H9 (cell line): ENCODE results near the gene INHBB. TPM values are rescaled to one million over a fixed set of nuclear protein-coding genes. Genes with fewer than 3 reads are reported as not detected.

Source experiments
- DNase-seq: peaks from one replicate; pipeline ENCODE4 v3.0.0-alpha.2; 2017
- H2AFZ ChIP-seq: one replicate; pipeline ENCODE4 v1.6.1; 2013; ENCODE audit warnings: mild to moderate bottlenecking, low read length, control low read depth, moderate library complexity
- H2AK5ac ChIP-seq: 2 replicates; pipeline ENCODE4 v1.6.1; 2013; ENCODE audit warnings: low read length, control low read depth, mixed read lengths; ENCODE audit not compliant: insufficient read length
- H2BK120ac ChIP-seq: one replicate; pipeline ENCODE4 v1.6.1; 2013; ENCODE audit warnings: low read depth, mild to moderate bottlenecking, low read length, control low read depth, inconsistent platforms; ENCODE audit not compliant: poor library complexity, severe bottlenecking
- H2BK12ac ChIP-seq: 2 replicates; pipeline ENCODE4 v1.6.1; 2013; ENCODE audit warnings: low read length, control low read depth, mixed read lengths, low read depth; ENCODE audit not compliant: insufficient read length
- H2BK15ac ChIP-seq: 2 replicates; pipeline ENCODE4 v1.6.1; 2013; ENCODE audit warnings: low read depth, low read length, control low read depth
- H2BK20ac ChIP-seq: one replicate; pipeline ENCODE4 v1.6.1; 2013; ENCODE audit warnings: low read depth, mild to moderate bottlenecking, low read length, control low read depth, inconsistent platforms; ENCODE audit not compliant: poor library complexity, severe bottlenecking
- H2BK5ac ChIP-seq: 2 replicates; pipeline ENCODE4 v1.6.1; 2013; ENCODE audit warnings: low read length, control low read depth, mixed read lengths; ENCODE audit not compliant: insufficient read length
- H3K14ac ChIP-seq: 2 replicates; pipeline ENCODE4 v1.6.1; 2013; ENCODE audit warnings: low read length, control low read depth; ENCODE audit not compliant: insufficient read depth
- H3K18ac ChIP-seq: 2 replicates; pipeline ENCODE4 v1.6.1; 2013; ENCODE audit warnings: low read depth, mild to moderate bottlenecking, mixed read lengths, low read length, control low read depth; ENCODE audit not compliant: insufficient read length
- H3K23ac ChIP-seq: 2 replicates; pipeline ENCODE4 v1.6.1; 2013; ENCODE audit warnings: low read length, control low read depth, mixed read lengths, low read depth; ENCODE audit not compliant: insufficient read length
- H3K23me2 ChIP-seq: 2 replicates; pipeline ENCODE4 v1.6.1; 2013; ENCODE audit warnings: low read depth, mild to moderate bottlenecking, mixed read lengths, low read length, control low read depth; ENCODE audit not compliant: insufficient read length, poor library complexity, severe bottlenecking
- H3K27ac ChIP-seq: 2 replicates; pipeline ENCODE4 v1.5.1; 2013; ENCODE audit warnings: low read length, control low read depth, mixed read lengths, low read depth; ENCODE audit not compliant: insufficient read length
- H3K27me3 ChIP-seq: 2 replicates; pipeline ENCODE4 v1.6.1; 2013; ENCODE audit warnings: low read length, control low read depth, inconsistent platforms; ENCODE audit not compliant: insufficient read depth
- H3K4ac ChIP-seq: 2 replicates; pipeline ENCODE4 v1.6.1; 2013; ENCODE audit warnings: low read depth, mild to moderate bottlenecking, control low read depth, inconsistent platforms, low read length, moderate library complexity
- H3K4me1 ChIP-seq: 2 replicates; pipeline ENCODE4 v1.6.1; 2013; ENCODE audit warnings: low read length, control low read depth, inconsistent platforms; ENCODE audit not compliant: insufficient read depth
- H3K4me2 ChIP-seq: 2 replicates; pipeline ENCODE4 v1.6.1; 2013; ENCODE audit warnings: low read length, control low read depth, mixed read lengths; ENCODE audit not compliant: insufficient read length, insufficient read depth
- H3K56ac ChIP-seq: 2 replicates; pipeline ENCODE4 v1.6.1; 2013; ENCODE audit warnings: low read depth, mild to moderate bottlenecking, mixed read lengths, low read length, control low read depth; ENCODE audit not compliant: insufficient read length
- H3K79me1 ChIP-seq: 2 replicates; pipeline ENCODE4 v1.6.1; 2013; ENCODE audit warnings: low read depth, mild to moderate bottlenecking, moderate library complexity, low read length, control low read depth, inconsistent platforms; ENCODE audit not compliant: insufficient read depth, poor library complexity, severe bottlenecking
- H3K79me2 ChIP-seq: 2 replicates; pipeline ENCODE4 v1.6.1; 2013; ENCODE audit warnings: low read length, control low read depth, inconsistent platforms; ENCODE audit not compliant: insufficient read depth
- H3K9ac ChIP-seq: 2 replicates; pipeline ENCODE4 v1.6.1; 2013; ENCODE audit warnings: low read length, control low read depth, mixed read lengths; ENCODE audit not compliant: insufficient read length; ENCODE audit errors: extremely low read depth
- H3K9me3 ChIP-seq: one replicate; pipeline ENCODE4 v1.6.1; 2013; ENCODE audit warnings: low read depth, low read length, inconsistent platforms; ENCODE audit not compliant: control insufficient read depth
- H3T11ph ChIP-seq: one replicate; pipeline ENCODE4 v1.6.1; 2013; ENCODE audit warnings: mild to moderate bottlenecking, low read length, control low read depth, inconsistent platforms
- H4K20me1 ChIP-seq: one replicate; pipeline ENCODE4 v1.6.1; 2013; ENCODE audit not compliant: control insufficient read depth, insufficient read length, insufficient read depth
- H4K5ac ChIP-seq: 2 replicates; pipeline ENCODE4 v1.6.1; 2013; ENCODE audit warnings: low read depth, mild to moderate bottlenecking, mixed read lengths, low read length, control low read depth; ENCODE audit not compliant: insufficient read length
- H4K8ac ChIP-seq: replicated peaks from 2 replicates; pipeline ENCODE4 v1.6.1; 2013; ENCODE audit warnings: low read length, control low read depth, mixed read lengths, low read depth; ENCODE audit not compliant: insufficient read length
- H4K91ac ChIP-seq: 2 replicates; pipeline ENCODE4 v1.6.1; 2013; ENCODE audit warnings: low read depth, mild to moderate bottlenecking, moderate library complexity, mixed read lengths, low read length, control low read depth; ENCODE audit not compliant: insufficient read length
- H3K27ac Mint-ChIP-seq, 3 experiments: 2 replicates in 2 of 3; 3 replicates in 1 of 3; pipeline ENCODE4 v1.8.0; 2020 to 2021; ENCODE audit warnings: mixed read lengths in 3 of 3, mild to moderate bottlenecking in 1 of 3, moderate library complexity in 1 of 3
- H3K27me3 Mint-ChIP-seq: 2 replicates; pipeline ENCODE4 v1.8.0; 2021; ENCODE audit warnings: low read depth, mild to moderate bottlenecking, moderate library complexity, mixed read lengths
- H3K36me3 Mint-ChIP-seq, 3 experiments: 2 replicates in 2 of 3; 3 replicates in 1 of 3; pipeline ENCODE4 v1.8.0; 2020 to 2021; ENCODE audit warnings: low read depth in 3 of 3, mixed read lengths in 3 of 3; ENCODE audit not compliant: insufficient read depth in 1 of 3
- H3K4me1 Mint-ChIP-seq, 2 experiments: 2 replicates each; pipeline ENCODE4 v1.8.0; 2020; ENCODE audit warnings: mixed read lengths in 2 of 2
- H3K4me3 Mint-ChIP-seq, 2 experiments: 2 replicates in 1 of 2; 3 replicates in 1 of 2; pipeline ENCODE4 v1.8.0; 2020 to 2021; ENCODE audit warnings: mild to moderate bottlenecking in 2 of 2, mixed read lengths in 2 of 2, moderate library complexity in 1 of 2
- H3K9me3 Mint-ChIP-seq, 2 experiments: 2 replicates in 1 of 2; 3 replicates in 1 of 2; pipeline ENCODE4 v1.8.0; 2020; ENCODE audit warnings: mild to moderate bottlenecking in 2 of 2, mixed read lengths in 2 of 2, moderate library complexity in 1 of 2
- WGBS: extraction: QIAGEN DNeasy Blood & Tissue Kit; methylation state at CpG from one replicate; pipeline ENCODE4 v1.1.7; 2013; ENCODE audit warnings: missing lambda C conversion rate, low lambda C conversion rate, mixed read lengths; ENCODE audit not compliant: insufficient read length; ENCODE audit errors: extremely low coverage; 5-methylcytosine and 5-hydroxymethylcytosine counted together
- total RNA-seq: library from RNA; stranded (reverse); gene quantifications from 2 replicates; pipeline ENCODE4 v1.2.1, GENCODE V29; 2021
- TF ChIP-seq, protein P1 (sequence below): fragments of 200-600 bp; sonication (generic); conservative IDR thresholded peaks from 3 replicates; pipeline ENCODE4 v1.8.0; 2021; ENCODE audit warnings: antibody characterized with exemption, mild to moderate bottlenecking

Gene INHBB
- total RNA-seq, 1 experiment from 2014 or later = 0.13 TPM

DNA sequence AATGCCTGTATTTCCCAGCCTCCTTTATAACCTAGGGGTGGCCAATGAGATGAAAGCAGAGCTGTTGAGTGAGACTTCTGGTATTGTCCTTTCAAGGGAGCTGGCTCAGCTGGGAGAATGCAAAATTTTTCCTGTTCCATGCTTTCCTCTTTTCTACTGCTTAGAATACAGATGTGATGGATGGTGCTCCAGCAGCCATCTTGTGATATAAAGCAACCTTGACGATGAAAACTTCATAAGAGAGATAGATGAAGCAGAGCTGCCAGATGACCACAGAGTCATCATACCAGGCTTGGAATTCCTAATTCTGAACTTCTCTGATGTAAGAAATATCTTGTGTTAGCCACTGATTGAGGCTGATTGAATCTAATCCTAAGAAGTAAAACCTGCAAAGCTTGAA lies 11.9 kb upstream of the INHBB start:
- no peak overlapping the region for H3K27ac Mint-ChIP-seq
- no peak overlapping the region for H3K9ac ChIP-seq
- no peak overlapping the region for H2AK5ac ChIP-seq
- H4K5ac ChIP-seq = no peak overlapping the region
- no CpG with 5 or more reads among the region's 1 CpG for WGBS
- H3K36me3 Mint-ChIP-seq = no peaks in the 10 kb centered on the region
- no peaks in the 10 kb centered on the region for H4K20me1 ChIP-seq
- H3K23ac ChIP-seq = no peak overlapping the region
- H4K91ac ChIP-seq = no peak overlapping the region
- H3T11ph ChIP-seq = no peak overlapping the region
- H3K27me3 Mint-ChIP-seq = peaks cover 95% of the 10 kb centered on the region
- no peak overlapping the region for H2BK5ac ChIP-seq
- H2BK120ac ChIP-seq = no peak overlapping the region
- no peaks in the 10 kb centered on the region for H3K79me2 ChIP-seq
- no peak overlapping the region for H3K14ac ChIP-seq
- no peaks in the 10 kb centered on the region for H3K9me3 ChIP-seq
- no peak overlapping the region for H3K18ac ChIP-seq
- no peak overlapping the region for H3K4me3 Mint-ChIP-seq
- peaks cover 0 to 6% of the 10 kb centered on the region in 2 experiments; a peak in 2 of 5 replicates for H3K9me3 Mint-ChIP-seq
- H3K4me1 Mint-ChIP-seq = peaks cover 2 to 11% of the 10 kb centered on the region in 2 experiments; a peak in 3 of 4 replicates
- no peaks in the 10 kb centered on the region for H3K23me2 ChIP-seq
- no peak overlapping the region for H3K4me2 ChIP-seq
- DNase-seq = no peak
- H2BK12ac ChIP-seq = no peak overlapping the region
- no peak overlapping the region for H3K27ac ChIP-seq
- TF ChIP-seq, protein P1, sequence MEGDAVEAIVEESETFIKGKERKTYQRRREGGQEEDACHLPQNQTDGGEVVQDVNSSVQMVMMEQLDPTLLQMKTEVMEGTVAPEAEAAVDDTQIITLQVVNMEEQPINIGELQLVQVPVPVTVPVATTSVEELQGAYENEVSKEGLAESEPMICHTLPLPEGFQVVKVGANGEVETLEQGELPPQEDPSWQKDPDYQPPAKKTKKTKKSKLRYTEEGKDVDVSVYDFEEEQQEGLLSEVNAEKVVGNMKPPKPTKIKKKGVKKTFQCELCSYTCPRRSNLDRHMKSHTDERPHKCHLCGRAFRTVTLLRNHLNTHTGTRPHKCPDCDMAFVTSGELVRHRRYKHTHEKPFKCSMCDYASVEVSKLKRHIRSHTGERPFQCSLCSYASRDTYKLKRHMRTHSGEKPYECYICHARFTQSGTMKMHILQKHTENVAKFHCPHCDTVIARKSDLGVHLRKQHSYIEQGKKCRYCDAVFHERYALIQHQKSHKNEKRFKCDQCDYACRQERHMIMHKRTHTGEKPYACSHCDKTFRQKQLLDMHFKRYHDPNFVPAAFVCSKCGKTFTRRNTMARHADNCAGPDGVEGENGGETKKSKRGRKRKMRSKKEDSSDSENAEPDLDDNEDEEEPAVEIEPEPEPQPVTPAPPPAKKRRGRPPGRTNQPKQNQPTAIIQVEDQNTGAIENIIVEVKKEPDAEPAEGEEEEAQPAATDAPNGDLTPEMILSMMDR = no peak
- H3K4me1 ChIP-seq = no peaks in the 10 kb centered on the region
- H3K4ac ChIP-seq = no peak overlapping the region
- H2BK20ac ChIP-seq = no peak overlapping the region
- H2AFZ ChIP-seq = no peak overlapping the region
- no peaks in the 10 kb centered on the region for H3K27me3 ChIP-seq
- H3K79me1 ChIP-seq = no peaks in the 10 kb centered on the region
- H2BK15ac ChIP-seq = no peak overlapping the region
- no peak overlapping the region for H4K8ac ChIP-seq
- H3K56ac ChIP-seq = no peak overlapping the region
